Osteoblast (primary cell): ENCODE measurements around the gene GAREM1. TPM values are rescaled to one million over a fixed set of nuclear protein-coding genes. Genes with fewer than 3 reads are reported as not detected.

Source experiments
- DNase-seq: peaks from one replicate; pipeline ENCODE4 v3.0.0; 2011; ENCODE audit warnings: low spot score, mixed read lengths; ENCODE audit not compliant: insufficient read length; ENCODE audit errors: missing footprints
- H2AFZ ChIP-seq: 2 replicates; pipeline ENCODE4 v1.6.0; 2011; ENCODE audit warnings: mild to moderate bottlenecking, low read length
- H3K27ac ChIP-seq: 2 replicates; pipeline ENCODE4 v1.5.1; 2011; ENCODE audit warnings: mild to moderate bottlenecking, low read depth, low read length, moderate library complexity
- H3K27me3 ChIP-seq: 2 replicates; pipeline ENCODE4 v1.6.0; 2012; ENCODE audit warnings: mild to moderate bottlenecking, control low read depth, inconsistent platforms, low read length, moderate library complexity; ENCODE audit not compliant: insufficient read depth
- H3K36me3 ChIP-seq: 2 replicates; pipeline ENCODE4 v1.5.1; 2011; ENCODE audit warnings: mild to moderate bottlenecking, low read length, control low read depth, moderate library complexity; ENCODE audit not compliant: insufficient read depth
- H3K4me1 ChIP-seq: 2 replicates; pipeline ENCODE4 v1.5.1; 2011; ENCODE audit warnings: mild to moderate bottlenecking, low read length, control low read depth, moderate library complexity; ENCODE audit not compliant: insufficient read depth
- H3K4me2 ChIP-seq: 2 replicates; pipeline ENCODE4 v1.6.0; 2011; ENCODE audit warnings: mild to moderate bottlenecking, low read length; ENCODE audit not compliant: insufficient read depth
- H3K4me3 ChIP-seq: fragments of 200-600 bp; sonication (generic); 3 replicates; pipeline ENCODE4 v1.5.1; 2012; ENCODE audit warnings: mild to moderate bottlenecking, low read length, inconsistent platforms; ENCODE audit not compliant: insufficient read depth
- H3K79me2 ChIP-seq: 2 replicates; pipeline ENCODE4 v1.6.0; 2012; ENCODE audit warnings: mild to moderate bottlenecking, low read length, control low read depth, inconsistent platforms; ENCODE audit not compliant: insufficient read depth
- H3K9me3 ChIP-seq: 2 replicates; pipeline ENCODE4 v1.5.1; 2011; ENCODE audit warnings: low read depth, low read length, control low read depth
- H4K20me1 ChIP-seq: 2 replicates; pipeline ENCODE4 v1.6.0; 2012; ENCODE audit warnings: mild to moderate bottlenecking, low read length, control low read depth; ENCODE audit not compliant: insufficient read depth
- CTCF ChIP-seq: IDR thresholded peaks from 2 replicates; pipeline ENCODE4 v1.5.1; 2011; ENCODE audit warnings: mild to moderate bottlenecking, low read depth, low read length, moderate library complexity; ENCODE audit errors: extremely low read depth
- total RNA-seq: library from RNA; depleted of rRNA; stranded (reverse); fragments of >200 nt; gene quantifications from 2 replicates; pipeline ENCODE4 v1.2.3, GENCODE V29; 2012

The GAREM1 gene
- total RNA-seq, 1 donor = 3.6 TPM

- H3K4me1 ChIP-seq = no peaks in the 10 kb centered on the region
- no peak overlapping the region for H3K4me3 ChIP-seq
- no peak overlapping the region for H3K4me2 ChIP-seq
- no peak for TF ChIP-seq CTCF
- H3K27me3 ChIP-seq = no peaks in the 10 kb centered on the region
- H2AFZ ChIP-seq = no peak overlapping the region
- H4K20me1 ChIP-seq = no peaks in the 10 kb centered on the region
- H3K27ac ChIP-seq = no peak overlapping the region
- H3K9me3 ChIP-seq = no peaks in the 10 kb centered on the region
- H3K36me3 ChIP-seq = no peaks in the 10 kb centered on the region
- no peaks in the 10 kb centered on the region for H3K79me2 ChIP-seq
- no peak for DNase-seq
Measured at GRCh38 chr18:32373505-32373904, 97.2 kb downstream of the GAREM1 start.

DNA sequence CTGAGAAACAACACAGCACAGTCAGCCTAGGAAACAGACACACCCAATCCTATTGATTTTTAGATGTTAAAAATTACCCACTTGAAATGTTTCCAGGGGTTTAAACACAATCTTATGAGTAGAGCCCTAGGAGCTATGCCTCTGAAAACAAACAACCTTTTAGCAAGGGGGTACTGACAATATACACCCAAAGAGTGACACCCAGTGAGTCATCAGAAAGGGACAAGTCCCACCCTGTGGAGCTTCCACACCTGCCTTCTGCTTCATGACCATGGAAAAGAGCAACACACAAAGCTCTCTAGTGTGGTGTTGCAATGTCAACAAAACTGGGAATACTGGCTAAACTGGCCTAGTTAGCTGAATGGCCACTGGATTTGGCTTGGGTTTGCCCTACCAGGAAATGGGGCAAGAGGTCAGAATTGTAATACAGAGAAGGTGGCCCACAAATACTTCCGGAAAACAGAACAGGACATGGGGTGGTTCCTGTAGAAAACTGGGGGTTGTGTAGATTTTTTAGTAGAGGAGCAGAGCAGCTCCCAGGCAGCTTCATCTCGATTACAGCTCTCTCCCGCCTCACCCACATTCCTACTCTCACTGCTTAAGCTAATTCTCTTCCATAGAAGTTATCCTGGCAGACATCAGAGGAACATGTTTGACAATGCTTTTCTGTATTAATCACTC is 98.2 kb downstream of the GAREM1 start:
- no peak overlapping the region for H2AFZ ChIP-seq
- no peaks in the 10 kb centered on the region for H3K79me2 ChIP-seq
- no peaks in the 10 kb centered on the region for H3K4me1 ChIP-seq
- H3K36me3 ChIP-seq = no peaks in the 10 kb centered on the region
- no peaks in the 10 kb centered on the region for H3K9me3 ChIP-seq
- TF ChIP-seq CTCF = no peak
- no peak overlapping the region for H3K4me3 ChIP-seq
- no peak overlapping the region for H3K27ac ChIP-seq
- no peak for DNase-seq
- no peaks in the 10 kb centered on the region for H3K27me3 ChIP-seq
- H3K4me2 ChIP-seq = no peak overlapping the region
- H4K20me1 ChIP-seq = no peaks in the 10 kb centered on the region

DNA sequence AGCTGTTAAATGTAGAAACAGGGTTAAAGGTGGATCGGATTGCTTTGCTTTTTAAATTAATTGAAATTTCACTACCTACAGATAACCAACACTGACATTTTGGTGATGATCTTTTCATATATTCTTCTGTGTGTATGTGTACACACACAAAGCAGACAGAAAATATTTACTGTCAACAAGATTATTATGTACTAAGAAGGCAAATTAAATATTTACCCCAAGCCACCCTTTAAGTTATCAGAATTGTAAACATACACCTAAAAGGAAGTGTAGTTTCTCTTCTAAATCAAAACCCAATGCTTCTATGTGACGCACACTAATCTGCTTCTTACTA is 98.7 kb downstream of the GAREM1 start:
- H4K20me1 ChIP-seq = no peaks in the 10 kb centered on the region
- no peaks in the 10 kb centered on the region for H3K27me3 ChIP-seq
- H3K4me2 ChIP-seq = no peak overlapping the region
- H3K4me3 ChIP-seq = no peak overlapping the region
- no peaks in the 10 kb centered on the region for H3K79me2 ChIP-seq
- no peak overlapping the region for H2AFZ ChIP-seq
- H3K27ac ChIP-seq = no peak overlapping the region
- H3K9me3 ChIP-seq = no peaks in the 10 kb centered on the region
- no peak for TF ChIP-seq CTCF
- H3K36me3 ChIP-seq = no peaks in the 10 kb centered on the region
- no peak for DNase-seq
- no peaks in the 10 kb centered on the region for H3K4me1 ChIP-seq

- Histone ChIP-seq H3K79me2 (no peaks in the 10 kb centered on the region), H3K4me1 (no peaks in the 10 kb centered on the region), H3K27me3 (no peaks in the 10 kb centered on the region), H2AFZ (no peak overlapping the region), H3K4me2 (no peak overlapping the region), H3K27ac (no peak overlapping the region), H3K9me3 (no peaks in the 10 kb centered on the region), H3K36me3 (no peaks in the 10 kb centered on the region), H3K4me3 (no peak overlapping the region), H4K20me1 (no peaks in the 10 kb centered on the region)
- no peak for DNase-seq
- TF ChIP-seq CTCF = no peak
Measured at GRCh38 chr18:32371384-32371783, 99.3 kb downstream of the GAREM1 start.
